A549 (cell line): ENCODE measurements around the gene ANKRD29. TPM values are rescaled to one million over a fixed set of nuclear protein-coding genes. Genes with fewer than 3 reads are reported as not detected.

ENCODE experiments used
- ATAC-seq, 2 experiments: fragments of 200-7000 bp in 1 of 2; fragments of >200 bp in 1 of 2; cut with Nextera tagmentation in 1 of 2; cut with Tn5 transposase in 1 of 2; 3 replicates each; pipeline versions ENCODE4 v1.8.0 to v1.9.1; 2018 to 2020; ENCODE audit warnings: mild to moderate bottlenecking in 1 of 2, moderate library complexity in 1 of 2
- CTCF ChIA-PET: fragments of 300-600 bp; sonication (Branson Sonifier 250); formaldehyde crosslinking; extraction: SDS; loops from one replicate; lab custom pipeline; 2021; ENCODE audit warnings: antibody characterized with exemption, inconsistent platforms; lab: Yijun Ruan, JAX
- POLR2A ChIA-PET: fragments of 350-600 bp; formaldehyde crosslinking; extraction: SDS; loops from one replicate; lab custom pipeline; 2021; ENCODE audit warnings: antibody characterized with exemption, inconsistent platforms; lab: Yijun Ruan, JAX
- DNase-seq, 2 experiments: peaks; one replicate each; pipeline versions ENCODE4 v3.0.0 to v3.0.0-alpha.2; 2011 to 2016; ENCODE audit warnings: low read depth in 1 of 2, low spot score in 1 of 2
- FAIRE-seq: peaks from 2 replicates; lab custom pipeline; 2011; peaks lifted over from hg19 to GRCh38; lab: Jason Lieb, UNC
- H3K27ac ChIP-seq, 2 experiments: fragments of >200 bp; sonication (Bioruptor Twin); formaldehyde crosslinking; 3 replicates each; pipeline ENCODE4 v1.5.1; 2016 to 2017
- H3K4me1 ChIP-seq: fragments of >200 bp; sonication (Bioruptor Twin); formaldehyde crosslinking; 3 replicates; pipeline ENCODE4 v1.6.1; 2016
- H3K4me2 ChIP-seq: fragments of >200 bp; sonication (Bioruptor Twin); formaldehyde crosslinking; 3 replicates; pipeline ENCODE4 v1.6.1; 2016
- H3K4me3 ChIP-seq: fragments of >200 bp; sonication (Bioruptor Twin); formaldehyde crosslinking; 3 replicates; pipeline ENCODE4 v1.5.1; 2016
- H3K9me3 ChIP-seq: fragments of >200 bp; sonication (Bioruptor Twin); formaldehyde crosslinking; 3 replicates; pipeline ENCODE4 v1.6.1; 2016
- ATOH8 ChIP-seq: fragments of 250-450 bp; sonication (Bioruptor Pico); IDR thresholded peaks from 2 replicates; pipeline ENCODE4 v1.5.0; 2020; ENCODE audit warnings: low read depth, mild to moderate bottlenecking, moderate library complexity
- BHLHE40 ChIP-seq: IDR thresholded peaks from 2 replicates; pipeline ENCODE4 v1.6.1; 2012; ENCODE audit warnings: low read depth, low read length, inconsistent platforms
- CBX8 ChIP-seq: fragments of 200-600 bp; sonication (generic); IDR thresholded peaks from 2 replicates; pipeline ENCODE4 v1.6.1; 2016
- CEBPB ChIP-seq, 2 experiments: fragments of >200 bp in 1 of 2; sonication (Bioruptor Twin) in 1 of 2; formaldehyde crosslinking in 1 of 2; IDR thresholded peaks; 2 replicates each; pipeline ENCODE4 v1.6.1; 2012 to 2016
- CHD4 ChIP-seq: fragments of 200-600 bp; sonication (generic); IDR thresholded peaks from 2 replicates; pipeline ENCODE4 v1.6.1; 2016; ENCODE audit warnings: antibody characterized with exemption, mild to moderate bottlenecking, borderline replicate concordance
- E2F6 ChIP-seq: IDR thresholded peaks from 2 replicates; pipeline ENCODE4 v1.6.1; 2012; ENCODE audit warnings: low read depth, borderline replicate concordance
- EP300 ChIP-seq, 2 experiments: fragments of >200 bp; sonication (Bioruptor Twin); formaldehyde crosslinking; IDR thresholded peaks; 2 replicates in 1 of 2; 3 replicates in 1 of 2; pipeline ENCODE4 v1.6.1; 2016 to 2017
- ESRRA ChIP-seq: fragments of 150-350 bp; IDR thresholded peaks from 2 replicates; pipeline ENCODE4 v1.6.1; 2014; ENCODE audit warnings: mild to moderate bottlenecking, low read length, borderline replicate concordance
- FOSB ChIP-seq: fragments of 250-450 bp; sonication (Bioruptor Pico); IDR thresholded peaks from 2 replicates; pipeline ENCODE4 v1.5.0; 2020; ENCODE audit warnings: mild to moderate bottlenecking, moderate library complexity
- FOSL2 ChIP-seq, 2 experiments: fragments of 450-650 bp in 1 of 2; fragments of >200 bp in 1 of 2; sonication (Bioruptor Twin) in 1 of 2; formaldehyde crosslinking; IDR thresholded peaks; 2 replicates each; pipeline versions ENCODE4 v1.5.0 to v1.6.1; 2016 to 2020; ENCODE audit warnings: mild to moderate bottlenecking in 1 of 2, moderate library complexity in 1 of 2
- HOXA7 ChIP-seq: fragments of 250-450 bp; sonication (Bioruptor Pico); IDR thresholded peaks from 2 replicates; pipeline ENCODE4 v1.5.0; 2020; ENCODE audit warnings: mild to moderate bottlenecking, moderate library complexity
- HOXB13 ChIP-seq: fragments of 250-450 bp; sonication (Bioruptor Pico); IDR thresholded peaks from 2 replicates; pipeline ENCODE4 v1.5.0; 2020; ENCODE audit warnings: low read depth, mild to moderate bottlenecking, moderate library complexity
- JUN ChIP-seq, 2 experiments: fragments of >200 bp; sonication (Bioruptor Twin); formaldehyde crosslinking; IDR thresholded peaks; 2 replicates in 1 of 2; 3 replicates in 1 of 2; pipeline ENCODE4 v1.6.1; 2016 to 2017
- JUNB ChIP-seq: fragments of >200 bp; sonication (Bioruptor Twin); formaldehyde crosslinking; IDR thresholded peaks from 2 replicates; pipeline ENCODE4 v1.6.1; 2016
- KDM1A ChIP-seq: fragments of 200-600 bp; sonication (generic); IDR thresholded peaks from 2 replicates; pipeline ENCODE4 v1.6.1; 2016; ENCODE audit warnings: low read depth, mild to moderate bottlenecking
- KDM5A ChIP-seq: fragments of 200-600 bp; sonication (generic); IDR thresholded peaks from 2 replicates; pipeline ENCODE4 v1.6.1; 2016; ENCODE audit warnings: antibody characterized with exemption, mild to moderate bottlenecking
- MAZ ChIP-seq: fragments of 150-350 bp; IDR thresholded peaks from 2 replicates; pipeline ENCODE4 v1.6.1; 2014; ENCODE audit warnings: antibody characterized with exemption, low read depth, low read length, borderline replicate concordance
- MYC ChIP-seq: IDR thresholded peaks from 2 replicates; pipeline ENCODE4 v1.6.1; 2012; ENCODE audit warnings: mild to moderate bottlenecking, inconsistent platforms, low read length, improper control_type of control experiment, borderline replicate concordance
- NFE2L2 ChIP-seq: fragments of 150-350 bp; conservative IDR thresholded peaks from 2 replicates; pipeline ENCODE4 v1.6.1; 2014; ENCODE audit warnings: low read length
- NPAS2 ChIP-seq: fragments of 250-450 bp; sonication (Bioruptor Pico); IDR thresholded peaks from 2 replicates; pipeline ENCODE4 v1.8.0; 2022; ENCODE audit warnings: mild to moderate bottlenecking, moderate library complexity, borderline replicate concordance
- NR3C1 ChIP-seq: fragments of >200 bp; sonication (Bioruptor Twin); formaldehyde crosslinking; IDR thresholded peaks from 3 replicates; pipeline ENCODE4 v1.6.1; 2017
- PHF8 ChIP-seq: fragments of 200-600 bp; sonication (generic); IDR thresholded peaks from 2 replicates; pipeline ENCODE4 v1.6.1; 2016; ENCODE audit warnings: low read depth, mild to moderate bottlenecking, antibody characterized with exemption, moderate library complexity, borderline replicate concordance
- POLR2AphosphoS2 ChIP-seq: conservative IDR thresholded peaks from 2 replicates; pipeline ENCODE4 v1.6.1; 2012; ENCODE audit warnings: low read length, improper control_type of control experiment, inconsistent platforms
- RARB ChIP-seq: fragments of 250-450 bp; sonication (Bioruptor Pico); IDR thresholded peaks from 2 replicates; pipeline ENCODE4 v1.8.0; 2021; ENCODE audit warnings: mild to moderate bottlenecking, moderate library complexity
- RNF2 ChIP-seq: fragments of 200-600 bp; sonication (generic); IDR thresholded peaks from 2 replicates; pipeline ENCODE4 v1.6.1; 2016; ENCODE audit warnings: low read depth, mild to moderate bottlenecking, antibody characterized with exemption, moderate library complexity, borderline replicate concordance
- TFCP2L1 ChIP-seq: fragments of 250-450 bp; sonication (Bioruptor Pico); IDR thresholded peaks from 2 replicates; pipeline ENCODE4 v1.5.0; 2021; ENCODE audit warnings: mild to moderate bottlenecking
- ZC3H11A ChIP-seq: fragments of 450-650 bp; IDR thresholded peaks from 2 replicates; pipeline ENCODE4 v1.6.1; 2014; ENCODE audit warnings: antibody characterized with exemption, mild to moderate bottlenecking
- WGBS: methylation state at CpG from one replicate; pipeline ENCODE4 v1.1.6; 2017; ENCODE audit errors: missing lambda C conversion rate; 5-methylcytosine and 5-hydroxymethylcytosine counted together
- polyA plus RNA-seq, 4 experiments: library from polyadenylated mRNA; depleted of rRNA in 3 of 4; stranded (reverse); fragments of >200 nt; fragmentation: RNase III in 1 of 4; extraction: RNeasy Plus Mini Kit Qiagen cat#74134 plus additional on column Dnase treatment in 1 of 4; gene quantifications; 2 replicates in 3 of 4; 3 replicates in 1 of 4; pipeline ENCODE4 v1.2.3, GENCODE V29; 2011 to 2017
- TF ChIP-seq, protein P1 (sequence below): IDR thresholded peaks from 2 replicates; pipeline ENCODE4 v1.6.1; 2012
- TF ChIP-seq, protein P2 (sequence below): fragments of 200-600 bp; sonication (generic); IDR thresholded peaks from 2 replicates; pipeline ENCODE4 v1.6.1; 2016; ENCODE audit warnings: antibody characterized with exemption, mild to moderate bottlenecking, moderate library complexity

Gene ANKRD29
- polyA plus RNA-seq, 2 of the 4 experiments (the other 2 are of a cell fraction) = 12.4 to 25.4 TPM

DNA sequence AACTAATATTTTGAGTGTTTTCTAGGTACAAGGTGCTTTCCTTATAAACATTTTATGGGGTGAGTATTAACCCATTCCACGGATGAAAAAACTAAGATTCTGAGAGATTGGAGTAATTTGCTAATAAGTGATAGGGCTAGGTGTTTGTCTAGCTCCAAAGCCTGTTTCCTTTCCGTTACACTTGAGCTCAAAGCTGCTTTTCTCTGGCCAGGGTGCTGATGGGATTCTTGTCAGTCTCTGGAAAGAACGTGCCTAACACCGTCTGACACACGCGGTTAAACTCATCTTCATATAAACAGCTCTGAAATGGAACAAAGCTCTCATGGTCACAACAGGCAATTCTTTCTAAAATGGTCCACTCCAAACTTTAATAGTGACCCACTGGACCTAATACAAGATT, 2.0 kb upstream of the ANKRD29 start:
- CTCF ChIA-PET = interaction anchor here (1.0 to 1.1 kb wide), 2 partner anchors 13 to 42 kb away, joined by 3 to 5 read pairs; no protein-coding TSS in a partner anchor

GRCh38 chr18:23661735-23662308, 889 bp downstream of the ANKRD29 start:
- peak overlapping the region; percentile 89 to 94 for H3K27ac ChIP-seq
- ATAC-seq = peak; percentile 6 to 49; a peak in 4 of 6 replicates
- no peaks in the 10 kb centered on the region for H3K9me3 ChIP-seq
- TF ChIP-seq NPAS2 (CRISPR knock-in tag) (no peak), FOSL2 (IDR thresholded peaks at IDR 0.05) (no peak), FOSL2 (CRISPR knock-in tag; IDR thresholded peaks at IDR 0.05) (no peak), KDM5A (no peak), ESRRA (no peak), CBX8 (no peak), RNF2 (no peak), TFCP2L1 (CRISPR knock-in tag) (no peak), ZC3H11A (no peak), CHD4 (no peak), HOXA7 (CRISPR knock-in tag) (no peak), JUNB (no peak), HOXB13 (no peak), NR3C1 (no peak)
- TF ChIP-seq, protein P1, sequence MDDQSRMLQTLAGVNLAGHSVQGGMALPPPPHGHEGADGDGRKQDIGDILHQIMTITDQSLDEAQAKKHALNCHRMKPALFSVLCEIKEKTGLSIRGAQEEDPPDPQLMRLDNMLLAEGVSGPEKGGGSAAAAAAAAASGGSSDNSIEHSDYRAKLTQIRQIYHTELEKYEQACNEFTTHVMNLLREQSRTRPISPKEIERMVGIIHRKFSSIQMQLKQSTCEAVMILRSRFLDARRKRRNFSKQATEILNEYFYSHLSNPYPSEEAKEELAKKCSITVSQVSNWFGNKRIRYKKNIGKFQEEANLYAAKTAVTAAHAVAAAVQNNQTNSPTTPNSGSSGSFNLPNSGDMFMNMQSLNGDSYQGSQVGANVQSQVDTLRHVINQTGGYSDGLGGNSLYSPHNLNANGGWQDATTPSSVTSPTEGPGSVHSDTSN = no peak
- FAIRE-seq = no peak
- peak overlapping the region; percentile 79 for H3K4me3 ChIP-seq
- peak overlapping the region; percentile 96 for H3K4me2 ChIP-seq
- ChIA-PET POLR2A (no interaction called here), CTCF (interaction anchor here (0.7 kb wide), 1 partner anchor 33 kb away, joined by 3 read pairs; no protein-coding TSS in a partner anchor)
- DNase-seq = no peak
- WGBS = 62% methylated on average over 8 of the region's 9 CpGs
- H3K4me1 ChIP-seq = peaks cover 20% of the 10 kb centered on the region

More for the DNA sequence above, 2.0 kb upstream of the ANKRD29 start:
- DNase-seq (no peak), ATAC-seq (no peak), FAIRE-seq (no peak)
- TF ChIP-seq JUN (IDR thresholded peaks at IDR 0.05) (no peak), BHLHE40 (no peak), JUNB (no peak), NR3C1 (no peak), CHD4 (no peak), FOSB (CRISPR knock-in tag) (no peak), PHF8 (no peak), MYC (no peak), EP300 (IDR thresholded peaks at IDR 0.05) (no peak), RARB (CRISPR knock-in tag) (no peak), KDM1A (no peak), NPAS2 (CRISPR knock-in tag) (no peak), E2F6 (no peak), MAZ (no peak), NFE2L2 (no peak), POLR2AphosphoS2 (no peak), ATOH8 (CRISPR knock-in tag) (no peak), CEBPB (IDR thresholded peaks at IDR 0.05) (no peak)
- TF ChIP-seq, protein P2, sequence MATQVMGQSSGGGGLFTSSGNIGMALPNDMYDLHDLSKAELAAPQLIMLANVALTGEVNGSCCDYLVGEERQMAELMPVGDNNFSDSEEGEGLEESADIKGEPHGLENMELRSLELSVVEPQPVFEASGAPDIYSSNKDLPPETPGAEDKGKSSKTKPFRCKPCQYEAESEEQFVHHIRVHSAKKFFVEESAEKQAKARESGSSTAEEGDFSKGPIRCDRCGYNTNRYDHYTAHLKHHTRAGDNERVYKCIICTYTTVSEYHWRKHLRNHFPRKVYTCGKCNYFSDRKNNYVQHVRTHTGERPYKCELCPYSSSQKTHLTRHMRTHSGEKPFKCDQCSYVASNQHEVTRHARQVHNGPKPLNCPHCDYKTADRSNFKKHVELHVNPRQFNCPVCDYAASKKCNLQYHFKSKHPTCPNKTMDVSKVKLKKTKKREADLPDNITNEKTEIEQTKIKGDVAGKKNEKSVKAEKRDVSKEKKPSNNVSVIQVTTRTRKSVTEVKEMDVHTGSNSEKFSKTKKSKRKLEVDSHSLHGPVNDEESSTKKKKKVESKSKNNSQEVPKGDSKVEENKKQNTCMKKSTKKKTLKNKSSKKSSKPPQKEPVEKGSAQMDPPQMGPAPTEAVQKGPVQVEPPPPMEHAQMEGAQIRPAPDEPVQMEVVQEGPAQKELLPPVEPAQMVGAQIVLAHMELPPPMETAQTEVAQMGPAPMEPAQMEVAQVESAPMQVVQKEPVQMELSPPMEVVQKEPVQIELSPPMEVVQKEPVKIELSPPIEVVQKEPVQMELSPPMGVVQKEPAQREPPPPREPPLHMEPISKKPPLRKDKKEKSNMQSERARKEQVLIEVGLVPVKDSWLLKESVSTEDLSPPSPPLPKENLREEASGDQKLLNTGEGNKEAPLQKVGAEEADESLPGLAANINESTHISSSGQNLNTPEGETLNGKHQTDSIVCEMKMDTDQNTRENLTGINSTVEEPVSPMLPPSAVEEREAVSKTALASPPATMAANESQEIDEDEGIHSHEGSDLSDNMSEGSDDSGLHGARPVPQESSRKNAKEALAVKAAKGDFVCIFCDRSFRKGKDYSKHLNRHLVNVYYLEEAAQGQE = no peak
- no peaks in the 10 kb centered on the region for H3K9me3 ChIP-seq
- WGBS = 95% methylated on average over 6 of the region's 6 CpGs
- peaks cover 18% of the 10 kb centered on the region; the same call in 2 of the 3 replicates for H3K4me1 ChIP-seq
- H3K4me3 ChIP-seq = no peak overlapping the region
- POLR2A ChIA-PET = no interaction called here
- H3K27ac ChIP-seq = no peak overlapping the region
- H3K4me2 ChIP-seq = no peak overlapping the region
